Mesodermal cell (in vitro differentiated cells): ENCODE results near the gene FAM219B.

Experiments
- H3K27ac ChIP-seq: 2 replicates; pipeline ENCODE4 v1.7.0; 2013; ENCODE audit warnings: mild to moderate bottlenecking, low read depth, low read length, moderate library complexity; ENCODE audit not compliant: severe bottlenecking
- H3K36me3 ChIP-seq: 2 replicates; pipeline ENCODE4 v1.7.1; 2013; ENCODE audit warnings: mild to moderate bottlenecking, low read length, moderate library complexity; ENCODE audit not compliant: control insufficient read depth, insufficient read depth
- H3K4me1 ChIP-seq: one replicate; pipeline ENCODE4 v1.7.1; 2013; ENCODE audit warnings: mild to moderate bottlenecking, low read length; ENCODE audit not compliant: insufficient read depth, control insufficient read depth, poor library complexity, severe bottlenecking
- H3K4me3 ChIP-seq: 2 replicates; pipeline ENCODE4 v1.7.0; 2013; ENCODE audit warnings: low read length, control low read depth, mild to moderate bottlenecking; ENCODE audit not compliant: insufficient read depth, poor library complexity, severe bottlenecking; ENCODE audit errors: extremely low read depth
- H3K9me3 ChIP-seq: 2 replicates; pipeline ENCODE4 v1.7.1; 2013; ENCODE audit warnings: mild to moderate bottlenecking, low read length, moderate library complexity; ENCODE audit not compliant: control insufficient read depth
- WGBS, 2 experiments: methylation state at CpG; one replicate each; pipeline ENCODE4 v1.1.5; 2013; ENCODE audit warnings: missing lambda C conversion rate in 2 of 2; ENCODE audit not compliant: insufficient coverage in 2 of 2; 5-methylcytosine and 5-hydroxymethylcytosine counted together

The FAM219B gene

DNA sequence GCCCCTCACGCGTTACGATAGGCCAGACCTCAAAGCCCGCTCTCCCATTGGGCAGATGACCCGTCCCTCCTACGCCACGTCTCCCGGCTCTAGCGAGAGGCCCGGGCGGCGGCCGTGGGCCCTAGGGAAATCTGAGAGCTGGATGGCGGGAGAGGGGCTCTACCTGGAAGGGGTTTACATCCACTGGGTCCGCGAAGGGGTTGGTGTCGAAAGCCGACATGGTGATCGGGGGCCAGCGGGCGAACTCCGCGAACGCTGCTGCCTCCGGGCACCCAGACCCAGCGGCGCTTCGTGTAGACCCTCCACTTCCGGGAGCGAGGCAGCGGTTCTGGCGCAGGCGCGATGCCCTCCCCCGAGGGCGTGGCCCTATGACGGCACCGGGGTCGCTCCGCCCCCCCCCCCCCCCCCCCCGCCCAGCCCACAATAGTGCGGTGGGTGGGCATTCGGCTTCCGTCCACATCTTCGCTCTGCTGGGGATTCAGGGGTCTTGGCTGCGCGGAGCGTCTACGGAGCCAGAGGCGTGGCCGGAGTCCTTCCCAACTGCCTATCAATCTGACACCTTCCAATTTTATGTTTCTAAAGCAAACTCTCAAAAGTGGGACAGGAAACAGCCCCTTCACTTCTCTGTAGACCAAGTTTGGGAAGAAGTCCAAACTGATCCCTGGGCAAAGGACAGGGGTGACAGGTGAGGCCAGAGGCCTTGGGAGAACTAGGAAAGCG is 33.5 kb downstream of the FAM219B start, which contains the start of gene SCAMP2:
Gene SCAMP2, minus strand, starts transcription at position 330 of the 720 bp plus-strand sequence. Its CDS starts 110 bp downstream, at position 220.
- H3K27ac ChIP-seq, result peak within 1 kb of the TSS; percentile 96
- H3K9me3 ChIP-seq, result peaks cover 4% of the 10 kb centered on the region
- 1 to 2% methylated on average over 26 to 28 of the region's 52 CpGs for WGBS, 2 experiments
- peaks cover 19% of the 10 kb centered on the region for H3K36me3 ChIP-seq
- peaks cover 26% of the 10 kb centered on the region for H3K4me1 ChIP-seq
- peak within 1 kb of the TSS; percentile 56 for H3K4me3 ChIP-seq

GRCh38 chr15:74872702-74873035 is 34.0 kb downstream of the FAM219B start:
- H3K4me3 ChIP-seq, result peak overlapping the region; percentile 56
- H3K36me3 ChIP-seq, result peaks cover 25% of the 10 kb centered on the region
- H3K27ac ChIP-seq, result peak overlapping the region; percentile 96
- peaks cover 26% of the 10 kb centered on the region for H3K4me1 ChIP-seq
- H3K9me3 ChIP-seq, result peaks cover 8% of the 10 kb centered on the region
- WGBS, 2 experiments, result 0 to 1% methylated on average over 10 of the region's 11 CpGs

GRCh38 chr15:74870436-74871215 is 36.0 kb downstream of the FAM219B start:
- Histone ChIP-seq H3K4me3 (no peak overlapping the region), H3K36me3 (peaks cover 32% of the 10 kb centered on the region), H3K9me3 (peaks cover 10% of the 10 kb centered on the region), H3K4me1 (peaks cover 32% of the 10 kb centered on the region), H3K27ac (peak overlapping the region; percentile 26)
- 49 to 68% methylated on average over 5 to 6 of the region's 6 CpGs for WGBS, 2 experiments

DNA sequence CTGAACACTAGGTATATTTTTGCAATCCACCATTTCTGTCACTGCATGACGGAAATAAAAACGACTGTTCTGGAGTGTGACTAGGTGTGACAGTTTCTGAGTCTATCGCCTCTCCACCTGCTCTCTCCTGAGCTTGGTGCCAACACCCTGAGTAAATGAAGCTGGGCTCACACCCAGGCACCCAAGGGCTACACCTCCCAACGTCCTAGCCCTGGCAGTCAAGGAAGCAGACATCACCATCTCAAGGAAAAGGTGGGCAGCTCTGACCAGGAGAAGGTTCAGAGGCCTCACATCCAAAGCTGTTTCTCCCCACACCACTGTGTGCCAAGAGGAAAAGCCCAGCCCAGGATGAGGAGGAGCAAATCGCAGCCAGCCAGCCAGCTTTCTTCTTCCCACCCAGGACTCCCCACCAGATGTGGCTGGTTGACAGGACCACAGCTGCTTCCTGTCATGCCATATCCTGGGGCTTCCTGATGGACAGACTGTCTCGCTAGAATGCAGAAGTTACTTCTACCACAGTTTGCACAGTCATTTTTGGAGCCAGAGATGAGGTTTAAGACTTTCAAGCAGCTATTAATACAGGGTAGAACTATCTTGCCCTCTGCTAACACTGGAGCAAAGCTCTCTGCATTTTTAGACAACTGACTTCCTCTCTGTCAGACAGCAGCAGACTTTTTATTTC is 36.8 kb downstream of the FAM219B start:
- WGBS, 2 experiments, result 81 to 88% methylated on average over 4 to 6 of the region's 6 CpGs
- peaks cover 32% of the 10 kb centered on the region for H3K36me3 ChIP-seq
- H3K4me1 ChIP-seq, result peaks cover 32% of the 10 kb centered on the region
- H3K9me3 ChIP-seq, result peaks cover 10% of the 10 kb centered on the region
- H3K27ac ChIP-seq, result peak overlapping the region; percentile 26
- H3K4me3 ChIP-seq, result no peak overlapping the region

- Histone ChIP-seq H3K9me3 (peaks cover 10% of the 10 kb centered on the region), H3K36me3 (peaks cover 32% of the 10 kb centered on the region), H3K27ac (no peak overlapping the region), H3K4me3 (no peak overlapping the region), H3K4me1 (peaks cover 32% of the 10 kb centered on the region)
These were observed 37.3 kb downstream of the FAM219B start for GRCh38 chr15:74869372-74869725.

- Histone ChIP-seq H3K4me1 (peaks cover 27% of the 10 kb centered on the region), H3K36me3 (peaks cover 32% of the 10 kb centered on the region), H3K27ac (no peak overlapping the region)
These were observed 38.6 kb downstream of the FAM219B start for GRCh38 chr15:74868059-74868458.

GRCh38 chr15:74867466-74868038 is 39.1 kb downstream of the FAM219B start:
- H3K4me3 ChIP-seq, result no peak overlapping the region
- H3K27ac ChIP-seq, result no peak overlapping the region
- H3K4me1 ChIP-seq, result peaks cover 27% of the 10 kb centered on the region
- peaks cover 32% of the 10 kb centered on the region for H3K36me3 ChIP-seq
- WGBS, 2 experiments, result no CpG with 5 or more reads among the region's 1 CpG
- H3K9me3 ChIP-seq, result peaks cover 10% of the 10 kb centered on the region

More at GRCh38 chr15:74868059-74868458, 38.6 kb downstream of the FAM219B start:
- Histone ChIP-seq H3K4me3 (no peak overlapping the region), H3K9me3 (peaks cover 10% of the 10 kb centered on the region)
- 91 to 96% methylated on average over 6 of the region's 6 CpGs for WGBS, 2 experiments

DNA sequence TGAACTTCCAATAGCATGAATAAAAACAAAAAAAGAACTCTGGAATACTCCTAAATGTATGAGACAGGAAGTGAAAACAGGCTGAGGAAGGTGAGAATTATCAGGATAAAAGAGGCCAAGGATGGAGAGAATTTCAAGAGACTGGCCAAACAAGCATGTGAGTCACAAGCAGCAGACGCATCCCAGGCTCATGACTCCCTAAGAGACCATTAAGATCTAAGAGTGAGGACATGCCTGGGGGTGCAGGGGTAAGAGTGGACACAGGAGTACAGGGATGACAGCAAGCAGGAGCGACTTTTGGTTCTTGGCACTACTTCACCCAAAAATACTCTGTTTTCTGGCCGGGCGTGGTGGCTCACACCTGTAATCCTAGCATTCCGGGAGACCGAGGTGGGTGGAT is 40.6 kb downstream of the FAM219B start:
- H3K9me3 ChIP-seq, result peaks cover 10% of the 10 kb centered on the region
- 85 to 88% methylated on average over 6 of the region's 6 CpGs for WGBS, 2 experiments
- H3K36me3 ChIP-seq, result peaks cover 32% of the 10 kb centered on the region
- H3K4me3 ChIP-seq, result no peak overlapping the region
- peaks cover 21% of the 10 kb centered on the region for H3K4me1 ChIP-seq
- no peak overlapping the region for H3K27ac ChIP-seq

- Histone ChIP-seq H3K4me3 (no peak overlapping the region), H3K27ac (no peak overlapping the region), H3K36me3 (peaks cover 32% of the 10 kb centered on the region), H3K9me3 (peaks cover 10% of the 10 kb centered on the region), H3K4me1 (peaks cover 13% of the 10 kb centered on the region)
- WGBS, 2 experiments, result 85 to 94% methylated on average over 2 of the region's 2 CpGs
These were observed 41.3 kb downstream of the FAM219B start for GRCh38 chr15:74865316-74865715.

DNA sequence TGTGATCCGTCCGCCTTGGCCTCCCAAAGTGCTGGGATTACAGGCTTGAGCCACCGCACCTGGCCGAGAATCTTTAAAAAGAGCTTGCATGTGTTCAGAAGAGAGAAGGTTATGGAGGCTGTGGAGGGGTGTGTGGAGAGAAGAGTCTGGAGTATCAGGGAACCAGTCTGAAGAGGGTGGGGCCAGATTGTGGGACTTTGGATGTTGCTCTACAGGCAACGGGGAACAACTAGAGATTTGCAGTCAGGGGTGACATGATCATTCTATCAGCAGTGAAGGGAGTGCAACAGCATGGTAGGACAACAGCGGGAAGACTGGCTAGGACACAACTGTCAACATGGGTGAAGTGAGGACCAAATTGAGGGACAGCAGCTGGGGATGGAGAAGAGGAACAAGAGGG is 42.4 kb downstream of the FAM219B start:
- Histone ChIP-seq H3K4me3 (no peak overlapping the region), H3K4me1 (peaks cover 6% of the 10 kb centered on the region), H3K36me3 (peaks cover 22% of the 10 kb centered on the region), H3K27ac (no peak overlapping the region), H3K9me3 (peaks cover 10% of the 10 kb centered on the region)
- 94 to 95% methylated on average over 5 to 6 of the region's 6 CpGs for WGBS, 2 experiments
